GM19035 (cell line): ENCODE measurements around the gene GOSR1.
"Not testable (repeated sequence)": the region's sequence is repeated elsewhere in the genome, so short reads cannot be mapped to it uniquely, and the experiment has no call there.

Source experiments
- ATAC-seq: cut with Tn5 transposase; IDR thresholded peaks from one replicate; pipeline ENCODE4 v1.9.1; 2021; ENCODE audit not compliant: unreplicated experiment

The GOSR1 gene

GRCh38 chr17:30477083-30477773 is at the start of gene GOSR1:
TSS of gene GOSR1 (plus strand) at chr17:30477408. CDS start at chr17:30477434, 26 bp downstream.
- peak; percentile 95 for ATAC-seq

- no peak for ATAC-seq
Measured at GRCh38 chr17:30427611-30428010, 49.6 kb upstream of the GOSR1 start.

GRCh38 chr17:30429155-30429554 is 48.1 kb upstream of the GOSR1 start:
- no peak for ATAC-seq

- ATAC-seq: no peak
Measured at GRCh38 chr17:30433514-30433913, 43.7 kb upstream of the GOSR1 start.

- ATAC-seq: no peak
Measured at GRCh38 chr17:30436729-30437128, 40.5 kb upstream of the GOSR1 start.

GRCh38 chr17:30443721-30444120 is 33.5 kb upstream of the GOSR1 start:
- ATAC-seq: no peak

GRCh38 chr17:30446640-30447039 is 30.6 kb upstream of the GOSR1 start:
- not testable (repeated sequence) for ATAC-seq

GRCh38 chr17:30449480-30449879 is 27.7 kb upstream of the GOSR1 start:
- ATAC-seq: no peak

GRCh38 chr17:30450125-30451027 is 26.8 kb upstream of the GOSR1 start:
- ATAC-seq: no peak

GRCh38 chr17:30454635-30455034 is 22.6 kb upstream of the GOSR1 start:
- no peak for ATAC-seq

GRCh38 chr17:30458371-30458770 is 18.8 kb upstream of the GOSR1 start:
- ATAC-seq: no peak

- not testable (repeated sequence) for ATAC-seq
Measured at GRCh38 chr17:30458797-30459413, 18.3 kb upstream of the GOSR1 start.

- no peak for ATAC-seq
Measured at GRCh38 chr17:30468465-30468864, 8.7 kb upstream of the GOSR1 start.

- no peak for ATAC-seq
Measured at GRCh38 chr17:30472238-30472890, 4.8 kb upstream of the GOSR1 start.

- no peak for ATAC-seq
Measured at GRCh38 chr17:30475206-30475605, 2.0 kb upstream of the GOSR1 start.

GRCh38 chr17:30476726-30477082 is 504 bp upstream of the GOSR1 start:
- peak; percentile 6 for ATAC-seq

- ATAC-seq: peak; percentile 32
Measured at GRCh38 chr17:30477774-30478115, 537 bp downstream of the GOSR1 start.

- ATAC-seq: no peak
Measured at GRCh38 chr17:30482555-30482954, 5.3 kb downstream of the GOSR1 start.

GRCh38 chr17:30483159-30483558 is 6.0 kb downstream of the GOSR1 start:
- no peak for ATAC-seq

- ATAC-seq: no peak
Measured at GRCh38 chr17:30493780-30494179, 16.6 kb downstream of the GOSR1 start.

- no peak for ATAC-seq
Measured at GRCh38 chr17:30495586-30495985, 18.4 kb downstream of the GOSR1 start.
